ENCODE measurements around the gene BEAN1.

BEAN1 gene

GRCh38 chr16:66427036-66427860 lies at the start of gene BEAN1:
BEAN1 (plus strand) TSS chr16:66427295; CDS start chr16:66437677, 10,382 bp downstream.
- no peak for DNase-seq

- DNase-seq: no peak
Observed at GRCh38 chr16:66377324-66377723, 49.8 kb upstream of the BEAN1 start.

GRCh38 chr16:66378741-66379570 lies 48.1 kb upstream of the BEAN1 start:
- no peak for DNase-seq

- DNase-seq: no peak
Observed at GRCh38 chr16:66379571-66379941, 47.5 kb upstream of the BEAN1 start.

- DNase-seq: no peak
Observed at GRCh38 chr16:66380421-66380820, 46.7 kb upstream of the BEAN1 start.

- no peak for DNase-seq
Observed at GRCh38 chr16:66381585-66382170, 45.4 kb upstream of the BEAN1 start.

GRCh38 chr16:66382171-66382965 lies 44.7 kb upstream of the BEAN1 start:
- no peak for DNase-seq

- no peak for DNase-seq
Observed at GRCh38 chr16:66382966-66383299, 44.2 kb upstream of the BEAN1 start.

- DNase-seq: no peak
Observed at GRCh38 chr16:66383551-66383950, 43.5 kb upstream of the BEAN1 start.

- no peak for DNase-seq
Observed at GRCh38 chr16:66385415-66385814, 41.7 kb upstream of the BEAN1 start.

- no peak for DNase-seq
Observed at GRCh38 chr16:66386629-66387622, 40.2 kb upstream of the BEAN1 start.

- DNase-seq: no peak
Observed at GRCh38 chr16:66387817-66388332, 39.2 kb upstream of the BEAN1 start.

GRCh38 chr16:66388350-66389139 lies 38.5 kb upstream of the BEAN1 start:
- DNase-seq: no peak

GRCh38 chr16:66389256-66390176 lies 37.6 kb upstream of the BEAN1 start:
- DNase-seq: no peak

GRCh38 chr16:66390346-66391108 lies 36.6 kb upstream of the BEAN1 start:
- no peak for DNase-seq

- no peak for DNase-seq
Observed at GRCh38 chr16:66391726-66392670, 35.1 kb upstream of the BEAN1 start.

- DNase-seq: no peak
Observed at GRCh38 chr16:66395806-66396555, 31.1 kb upstream of the BEAN1 start.
